B cell (primary cell): ENCODE data around the gene CASZ1. TPM values are rescaled to one million over a fixed set of nuclear protein-coding genes. Genes with fewer than 3 reads are reported as not detected.

Experiments
- ATAC-seq: fragments of 200-7000 bp; cut with Tn5 transposase; one replicate; pipeline ENCODE4 v1.10.0; 2021; ENCODE audit warnings: low read depth, mild to moderate bottlenecking, moderate number of reproducible peaks, moderate library complexity
- CTCF ChIA-PET: fragments of 350-600 bp; sonication (Branson Sonifier 250); formaldehyde crosslinking; loops from one replicate; lab custom pipeline; 2021; ENCODE audit warnings: antibody characterized with exemption, inconsistent platforms; lab: Charles Lee
- POLR2A ChIA-PET: fragments of 350-600 bp; sonication (Branson Sonifier 250); formaldehyde crosslinking; loops from one replicate; lab custom pipeline; 2021; ENCODE audit warnings: antibody characterized with exemption; lab: Charles Lee
- DNase-seq: peaks from one replicate; pipeline ENCODE4 v3.0.0; 2013
- H2AFZ ChIP-seq: 2 replicates; pipeline ENCODE4 v1.6.1; 2012; ENCODE audit warnings: mild to moderate bottlenecking, low read depth, low read length; ENCODE audit not compliant: insufficient read depth, poor library complexity, severe bottlenecking
- H3K27ac ChIP-seq, 2 donors: 1 replicate in 1 of 2; 2 replicates in 1 of 2; pipeline ENCODE4 v1.5.1; 2012 to 2013; ENCODE audit warnings: low read length in 2 of 2, mild to moderate bottlenecking in 2 of 2, moderate library complexity in 1 of 2
- H3K27me3 ChIP-seq, 4 experiments: fragments of 200-600 bp in 1 of 4; sonication (generic) in 1 of 4; replicated peaks in 1 of 4; 1 replicate in 2 of 4; 2 replicates in 2 of 4; pipeline versions ENCODE4 v1.6.1 to v1.7.0; 2013 to 2016; ENCODE audit warnings: low read length in 3 of 4, mild to moderate bottlenecking in 2 of 4, mixed read lengths in 1 of 4, moderate library complexity in 1 of 4; ENCODE audit not compliant: insufficient read depth in 4 of 4, control insufficient read depth in 3 of 4; ENCODE audit errors: control extremely low read depth in 1 of 4
- H3K36me3 ChIP-seq, 2 experiments: replicated peaks in 1 of 2; 1 replicate in 1 of 2; 2 replicates in 1 of 2; pipeline versions ENCODE4 v1.6.1 to v1.7.1; 2013; ENCODE audit warnings: low read length in 1 of 2; ENCODE audit not compliant: insufficient read depth in 2 of 2, control insufficient read depth in 1 of 2; ENCODE audit errors: control extremely low read depth in 1 of 2, extremely low read depth in 1 of 2
- H3K4me1 ChIP-seq, 2 donors: fragments of 200-600 bp in 1 of 2; sonication (generic) in 1 of 2; 1 replicate in 1 of 2; 2 replicates in 1 of 2; pipeline versions ENCODE4 v1.5.1 to v1.6.1; 2013 to 2017; ENCODE audit warnings: low read length in 2 of 2; ENCODE audit not compliant: control insufficient read depth in 2 of 2, insufficient read depth in 2 of 2
- H3K4me2 ChIP-seq: replicated peaks from 2 replicates; pipeline ENCODE3; 2012; ENCODE audit warnings: mild to moderate bottlenecking, low read depth, low read length; ENCODE audit not compliant: poor library complexity, severe bottlenecking
- H3K4me3 ChIP-seq, 5 experiments: fragments of 200-600 bp in 1 of 5; sonication (generic) in 1 of 5; 1 replicate in 3 of 5; 2 replicates in 2 of 5; pipeline versions ENCODE4 v1.5.1 to v1.7.0; 2011 to 2016; ENCODE audit warnings: low read length in 4 of 5, mild to moderate bottlenecking in 4 of 5, low read depth in 2 of 5, control low read depth in 1 of 5, moderate library complexity in 1 of 5; ENCODE audit not compliant: insufficient read depth in 1 of 5; ENCODE audit errors: control extremely low read depth in 1 of 5, extremely low read depth in 1 of 5
- H3K79me2 ChIP-seq: fragments of 200-600 bp; sonication (generic); one replicate; pipeline ENCODE4 v1.6.0; 2016; ENCODE audit warnings: low read length; ENCODE audit not compliant: control insufficient read depth, insufficient read depth
- H3K9ac ChIP-seq: fragments of 200-600 bp; sonication (generic); 2 replicates; pipeline ENCODE4 v1.6.1; 2017; ENCODE audit warnings: mild to moderate bottlenecking, low read length, moderate library complexity
- H3K9me3 ChIP-seq, 3 donors: one replicate each; pipeline versions ENCODE4 v1.6.1 to v1.7.1; 2013; ENCODE audit warnings: low read length in 2 of 3; ENCODE audit not compliant: control insufficient read depth in 2 of 3, insufficient read depth in 1 of 3; ENCODE audit errors: control extremely low read depth in 1 of 3
- H4K20me1 ChIP-seq: 2 replicates; pipeline ENCODE4 v1.6.0; 2012; ENCODE audit warnings: mild to moderate bottlenecking, low read length; ENCODE audit not compliant: insufficient read depth, control insufficient read depth, poor library complexity, severe bottlenecking
- H3K27ac Mint-ChIP-seq: one replicate; pipeline ENCODE4 v1.8.0; 2021; ENCODE audit warnings: mixed read lengths
- H3K27me3 Mint-ChIP-seq: one replicate; pipeline ENCODE4 v1.8.0; 2021; ENCODE audit warnings: mixed read lengths
- H3K4me1 Mint-ChIP-seq: one replicate; pipeline ENCODE4 v1.8.0; 2021; ENCODE audit warnings: mixed read lengths
- H3K4me3 Mint-ChIP-seq: one replicate; pipeline ENCODE4 v1.8.0; 2021; ENCODE audit warnings: mixed read lengths
- H3K9me3 Mint-ChIP-seq: one replicate; pipeline ENCODE4 v1.8.0; 2022; ENCODE audit warnings: mixed read lengths; ENCODE audit not compliant: insufficient read depth
- CTCF ChIP-seq: fragments of 200-600 bp; IDR thresholded peaks from one replicate; pipeline ENCODE4 v1.8.0; 2022; ENCODE audit warnings: antibody characterized with exemption, mild to moderate bottlenecking
- EZH2 ChIP-seq: IDR thresholded peaks from 2 replicates; pipeline ENCODE4 v1.6.1; 2012; ENCODE audit warnings: borderline replicate concordance, low read depth, mild to moderate bottlenecking, moderate library complexity, low read length; ENCODE audit not compliant: insufficient read depth, poor library complexity, severe bottlenecking
- WGBS: methylation state at CpG from one replicate; pipeline ENCODE4 v1.1.5; 2013; ENCODE audit warnings: missing lambda C conversion rate; ENCODE audit not compliant: insufficient coverage; 5-methylcytosine and 5-hydroxymethylcytosine counted together
- intact Hi-C: fragments of 100-400 bp; cut with micrococcal nuclease; formaldehyde crosslinking; loops from one replicate; pipeline ENCODE4 v1.10.0; 2022
- polyA plus RNA-seq: library from polyadenylated mRNA; depleted of rRNA; stranded (reverse); fragments of >200 nt; gene quantifications from 2 replicates; pipeline ENCODE4 v1.2.3, GENCODE V29; 2012
- total RNA-seq, 2 donors: library from RNA; stranded (reverse); fragments of 120-200 nt in 1 of 2; gene quantifications; 1 replicate in 1 of 2; 2 replicates in 1 of 2; pipeline versions ENCODE4 v1.2.3 to v1.2.4, GENCODE V29; 2013 to 2022

CASZ1 gene
- total and polyA plus RNA-seq, 2 donors (not counting 1 experiment from before 2014, with no cell fraction given) = 9.5 to 27.2 TPM

- POLR2A ChIA-PET = no interaction called here
Observed at GRCh38 chr1:10802944-10803715, 6.7 kb upstream of the CASZ1 start.

More at GRCh38 chr1:10802944-10803715, 6.7 kb upstream of the CASZ1 start:
- no peak for ATAC-seq
- H3K79me2 ChIP-seq = no peaks in the 10 kb centered on the region
- CTCF ChIA-PET = no interaction called here
- TF ChIP-seq EZH2 = no peak
- no peak for TF ChIP-seq CTCF
- Mint-ChIP-seq H3K9me3 (no peaks in the 10 kb centered on the region), H3K4me3 (no peak overlapping the region), H3K27me3 (peaks cover 54% of the 10 kb centered on the region), H3K27ac (no peak overlapping the region), H3K4me1 (no peaks in the 10 kb centered on the region)
- peaks cover 0 to 16% (median 4%) of the 10 kb centered on the region in 4 experiments for H3K27me3 ChIP-seq
- H3K9me3 ChIP-seq = no peaks in the 10 kb centered on the region
- no peak overlapping the region for H3K4me2 ChIP-seq
- no peak overlapping the region for H3K9ac ChIP-seq
- no peak overlapping the region for H2AFZ ChIP-seq
- H3K4me3 ChIP-seq = no peak overlapping the region
- no peak overlapping the region for H3K27ac ChIP-seq
- no peak for DNase-seq
- no peaks in the 10 kb centered on the region for H4K20me1 ChIP-seq
- intact Hi-C loops = no loop called here
- WGBS = 74% methylated on average over 9 of the region's 12 CpGs
- no peaks in the 10 kb centered on the region for H3K36me3 ChIP-seq
- H3K4me1 ChIP-seq = no peaks in the 10 kb centered on the region
